B cell (primary cell): ENCODE data around the gene TCP1. TPM values are rescaled to one million over a fixed set of nuclear protein-coding genes. Genes with fewer than 3 reads are reported as not detected.

ENCODE experiments used
- ATAC-seq: fragments of 200-7000 bp; cut with Tn5 transposase; one replicate; pipeline ENCODE4 v1.10.0; 2021; ENCODE audit warnings: low read depth, mild to moderate bottlenecking, moderate number of reproducible peaks, moderate library complexity
- CTCF ChIA-PET: fragments of 350-600 bp; sonication (Branson Sonifier 250); formaldehyde crosslinking; loops from one replicate; lab custom pipeline; 2021; ENCODE audit warnings: antibody characterized with exemption, inconsistent platforms; lab: Charles Lee
- POLR2A ChIA-PET: fragments of 350-600 bp; sonication (Branson Sonifier 250); formaldehyde crosslinking; loops from one replicate; lab custom pipeline; 2021; ENCODE audit warnings: antibody characterized with exemption; lab: Charles Lee
- DNase-seq: peaks from one replicate; pipeline ENCODE4 v3.0.0; 2013
- H2AFZ ChIP-seq: 2 replicates; pipeline ENCODE4 v1.6.1; 2012; ENCODE audit warnings: mild to moderate bottlenecking, low read depth, low read length; ENCODE audit not compliant: insufficient read depth, poor library complexity, severe bottlenecking
- H3K27ac ChIP-seq, 2 donors: 1 replicate in 1 of 2; 2 replicates in 1 of 2; pipeline ENCODE4 v1.5.1; 2012 to 2013; ENCODE audit warnings: low read length in 2 of 2, mild to moderate bottlenecking in 2 of 2, moderate library complexity in 1 of 2
- H3K27me3 ChIP-seq, 4 experiments: fragments of 200-600 bp in 1 of 4; sonication (generic) in 1 of 4; replicated peaks in 1 of 4; 1 replicate in 2 of 4; 2 replicates in 2 of 4; pipeline versions ENCODE4 v1.6.1 to v1.7.0; 2013 to 2016; ENCODE audit warnings: low read length in 3 of 4, mild to moderate bottlenecking in 2 of 4, mixed read lengths in 1 of 4, moderate library complexity in 1 of 4; ENCODE audit not compliant: insufficient read depth in 4 of 4, control insufficient read depth in 3 of 4; ENCODE audit errors: control extremely low read depth in 1 of 4
- H3K36me3 ChIP-seq, 2 experiments: replicated peaks in 1 of 2; 1 replicate in 1 of 2; 2 replicates in 1 of 2; pipeline versions ENCODE4 v1.6.1 to v1.7.1; 2013; ENCODE audit warnings: low read length in 1 of 2; ENCODE audit not compliant: insufficient read depth in 2 of 2, control insufficient read depth in 1 of 2; ENCODE audit errors: control extremely low read depth in 1 of 2, extremely low read depth in 1 of 2
- H3K4me1 ChIP-seq, 2 donors: fragments of 200-600 bp in 1 of 2; sonication (generic) in 1 of 2; 1 replicate in 1 of 2; 2 replicates in 1 of 2; pipeline versions ENCODE4 v1.5.1 to v1.6.1; 2013 to 2017; ENCODE audit warnings: low read length in 2 of 2; ENCODE audit not compliant: control insufficient read depth in 2 of 2, insufficient read depth in 2 of 2
- H3K4me2 ChIP-seq: replicated peaks from 2 replicates; pipeline ENCODE3; 2012; ENCODE audit warnings: mild to moderate bottlenecking, low read depth, low read length; ENCODE audit not compliant: poor library complexity, severe bottlenecking
- H3K4me3 ChIP-seq, 5 experiments: fragments of 200-600 bp in 1 of 5; sonication (generic) in 1 of 5; 1 replicate in 3 of 5; 2 replicates in 2 of 5; pipeline versions ENCODE4 v1.5.1 to v1.7.0; 2011 to 2016; ENCODE audit warnings: low read length in 4 of 5, mild to moderate bottlenecking in 4 of 5, low read depth in 2 of 5, control low read depth in 1 of 5, moderate library complexity in 1 of 5; ENCODE audit not compliant: insufficient read depth in 1 of 5; ENCODE audit errors: control extremely low read depth in 1 of 5, extremely low read depth in 1 of 5
- H3K79me2 ChIP-seq: fragments of 200-600 bp; sonication (generic); one replicate; pipeline ENCODE4 v1.6.0; 2016; ENCODE audit warnings: low read length; ENCODE audit not compliant: control insufficient read depth, insufficient read depth
- H3K9ac ChIP-seq: fragments of 200-600 bp; sonication (generic); 2 replicates; pipeline ENCODE4 v1.6.1; 2017; ENCODE audit warnings: mild to moderate bottlenecking, low read length, moderate library complexity
- H3K9me3 ChIP-seq, 3 donors: one replicate each; pipeline versions ENCODE4 v1.6.1 to v1.7.1; 2013; ENCODE audit warnings: low read length in 2 of 3; ENCODE audit not compliant: control insufficient read depth in 2 of 3, insufficient read depth in 1 of 3; ENCODE audit errors: control extremely low read depth in 1 of 3
- H4K20me1 ChIP-seq: 2 replicates; pipeline ENCODE4 v1.6.0; 2012; ENCODE audit warnings: mild to moderate bottlenecking, low read length; ENCODE audit not compliant: insufficient read depth, control insufficient read depth, poor library complexity, severe bottlenecking
- H3K27ac Mint-ChIP-seq: one replicate; pipeline ENCODE4 v1.8.0; 2021; ENCODE audit warnings: mixed read lengths
- H3K27me3 Mint-ChIP-seq: one replicate; pipeline ENCODE4 v1.8.0; 2021; ENCODE audit warnings: mixed read lengths
- H3K4me1 Mint-ChIP-seq: one replicate; pipeline ENCODE4 v1.8.0; 2021; ENCODE audit warnings: mixed read lengths
- H3K4me3 Mint-ChIP-seq: one replicate; pipeline ENCODE4 v1.8.0; 2021; ENCODE audit warnings: mixed read lengths
- H3K9me3 Mint-ChIP-seq: one replicate; pipeline ENCODE4 v1.8.0; 2022; ENCODE audit warnings: mixed read lengths; ENCODE audit not compliant: insufficient read depth
- EZH2 ChIP-seq: IDR thresholded peaks from 2 replicates; pipeline ENCODE4 v1.6.1; 2012; ENCODE audit warnings: borderline replicate concordance, low read depth, mild to moderate bottlenecking, moderate library complexity, low read length; ENCODE audit not compliant: insufficient read depth, poor library complexity, severe bottlenecking
- WGBS: methylation state at CpG from one replicate; pipeline ENCODE4 v1.1.5; 2013; ENCODE audit warnings: missing lambda C conversion rate; ENCODE audit not compliant: insufficient coverage; 5-methylcytosine and 5-hydroxymethylcytosine counted together
- intact Hi-C: fragments of 100-400 bp; cut with micrococcal nuclease; formaldehyde crosslinking; loops from one replicate; pipeline ENCODE4 v1.10.0; 2022
- polyA plus RNA-seq: library from polyadenylated mRNA; depleted of rRNA; stranded (reverse); fragments of >200 nt; gene quantifications from 2 replicates; pipeline ENCODE4 v1.2.3, GENCODE V29; 2012
- total RNA-seq, 2 donors: library from RNA; stranded (reverse); fragments of 120-200 nt in 1 of 2; gene quantifications; 1 replicate in 1 of 2; 2 replicates in 1 of 2; pipeline versions ENCODE4 v1.2.3 to v1.2.4, GENCODE V29; 2013 to 2022
- TF ChIP-seq, protein P1 (sequence below): fragments of 200-600 bp; IDR thresholded peaks from one replicate; pipeline ENCODE4 v1.8.0; 2022; ENCODE audit warnings: antibody characterized with exemption, mild to moderate bottlenecking

Gene TCP1
- total and polyA plus RNA-seq, 2 donors (not counting 1 experiment from before 2014, with no cell fraction given): 63.8 to 137 TPM

DNA sequence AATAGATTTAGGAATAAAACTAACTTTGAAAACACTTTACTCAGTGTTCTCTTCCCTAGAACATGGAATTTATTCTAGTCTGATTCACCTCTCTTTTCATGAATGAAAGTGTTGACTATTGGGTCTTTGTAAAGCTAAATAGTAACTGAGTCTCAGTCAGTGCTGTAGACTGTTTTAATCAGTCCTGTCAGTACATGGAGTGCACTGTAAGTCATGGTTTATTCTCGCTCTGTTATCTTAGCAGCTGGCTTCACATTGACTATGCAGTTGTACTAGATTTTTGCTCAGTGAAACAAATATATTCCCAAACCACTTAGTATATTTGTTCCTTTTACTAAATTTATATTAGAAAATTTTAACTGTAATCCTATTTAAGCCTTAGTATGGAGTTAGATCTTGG, 42.6 kb downstream of the TCP1 start:
- intact Hi-C loops: no loop called here
- H2AFZ ChIP-seq: no peak overlapping the region
- peaks cover 20 to 84% of the 10 kb centered on the region in 2 experiments for H3K36me3 ChIP-seq
- H3K9ac ChIP-seq: no peak overlapping the region
- ATAC-seq (no peak), DNase-seq (no peak)
- TF ChIP-seq, protein P1, sequence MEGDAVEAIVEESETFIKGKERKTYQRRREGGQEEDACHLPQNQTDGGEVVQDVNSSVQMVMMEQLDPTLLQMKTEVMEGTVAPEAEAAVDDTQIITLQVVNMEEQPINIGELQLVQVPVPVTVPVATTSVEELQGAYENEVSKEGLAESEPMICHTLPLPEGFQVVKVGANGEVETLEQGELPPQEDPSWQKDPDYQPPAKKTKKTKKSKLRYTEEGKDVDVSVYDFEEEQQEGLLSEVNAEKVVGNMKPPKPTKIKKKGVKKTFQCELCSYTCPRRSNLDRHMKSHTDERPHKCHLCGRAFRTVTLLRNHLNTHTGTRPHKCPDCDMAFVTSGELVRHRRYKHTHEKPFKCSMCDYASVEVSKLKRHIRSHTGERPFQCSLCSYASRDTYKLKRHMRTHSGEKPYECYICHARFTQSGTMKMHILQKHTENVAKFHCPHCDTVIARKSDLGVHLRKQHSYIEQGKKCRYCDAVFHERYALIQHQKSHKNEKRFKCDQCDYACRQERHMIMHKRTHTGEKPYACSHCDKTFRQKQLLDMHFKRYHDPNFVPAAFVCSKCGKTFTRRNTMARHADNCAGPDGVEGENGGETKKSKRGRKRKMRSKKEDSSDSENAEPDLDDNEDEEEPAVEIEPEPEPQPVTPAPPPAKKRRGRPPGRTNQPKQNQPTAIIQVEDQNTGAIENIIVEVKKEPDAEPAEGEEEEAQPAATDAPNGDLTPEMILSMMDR: no peak
- no peak for TF ChIP-seq EZH2
- Mint-ChIP-seq H3K9me3 (no peaks in the 10 kb centered on the region), H3K27me3 (no peaks in the 10 kb centered on the region), H3K4me1 (no peaks in the 10 kb centered on the region), H3K4me3 (no peak overlapping the region), H3K27ac (no peak overlapping the region)
- no peak overlapping the region for H3K27ac ChIP-seq
- no peaks in the 10 kb centered on the region for H3K9me3 ChIP-seq
- H3K27me3 ChIP-seq: no peaks in the 10 kb centered on the region
- ChIA-PET CTCF (no interaction called here), POLR2A (no interaction called here)
- peaks cover 35% of the 10 kb centered on the region for H3K79me2 ChIP-seq
- H3K4me3 ChIP-seq: no peak overlapping the region
- H3K4me1 ChIP-seq: no peaks in the 10 kb centered on the region
- WGBS: no CpG with 5 or more reads among the region's 1 CpG
- no peak overlapping the region for H3K4me2 ChIP-seq
- peaks cover 30% of the 10 kb centered on the region for H4K20me1 ChIP-seq

DNA sequence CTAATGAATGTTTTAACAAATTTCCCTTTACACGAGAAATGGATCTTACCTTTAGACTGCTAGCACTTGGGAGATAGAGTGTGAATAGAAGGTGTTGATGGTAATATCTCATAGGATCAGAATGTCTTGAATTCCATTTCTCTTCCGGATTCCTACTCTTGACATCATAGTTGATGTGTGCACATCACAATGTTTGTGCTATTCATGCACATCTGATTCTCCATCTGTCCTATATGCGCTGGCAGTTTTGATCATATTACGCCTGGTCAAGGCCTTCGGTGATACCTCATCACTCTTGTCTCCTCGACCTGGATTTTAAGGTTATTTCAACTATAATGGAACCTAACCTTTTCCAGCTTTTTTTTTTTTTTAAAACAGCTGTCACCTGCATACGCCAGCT, 44.3 kb downstream of the TCP1 start:
- ChIA-PET CTCF (interaction anchor here (1.2 kb wide), 1 partner anchor 56 kb away, joined by 3 read pairs; no protein-coding TSS in a partner anchor), POLR2A (no interaction called here)
- no peaks in the 10 kb centered on the region for H3K27me3 ChIP-seq
- TF ChIP-seq, protein P1: no peak
- TF ChIP-seq EZH2: no peak
- Mint-ChIP-seq H3K27ac (no peak overlapping the region), H3K4me3 (no peak overlapping the region), H3K27me3 (no peaks in the 10 kb centered on the region), H3K9me3 (no peaks in the 10 kb centered on the region), H3K4me1 (no peaks in the 10 kb centered on the region)
- peaks cover 30% of the 10 kb centered on the region for H4K20me1 ChIP-seq
- no peaks in the 10 kb centered on the region for H3K4me1 ChIP-seq
- H3K4me2 ChIP-seq: no peak overlapping the region
- H2AFZ ChIP-seq: no peak overlapping the region
- H3K9me3 ChIP-seq: no peaks in the 10 kb centered on the region
- no peak overlapping the region for H3K4me3 ChIP-seq
- DNase-seq (no peak), ATAC-seq (no peak)
- intact Hi-C loops: no loop called here
- H3K79me2 ChIP-seq: peaks cover 52% of the 10 kb centered on the region
- 94% methylated on average over 5 of the region's 7 CpGs for WGBS
- H3K9ac ChIP-seq: no peak overlapping the region
- peaks cover 20 to 94% of the 10 kb centered on the region in 2 experiments for H3K36me3 ChIP-seq
- H3K27ac ChIP-seq: peak overlapping the region in 1 of 2 donors; percentile 36
